NCI-H510A (cell line): ENCODE results near the gene GRIN3B.

Experiments
- DNase-seq: peaks from one replicate; lab custom pipeline; 2025; lab: John Stamatoyannopoulos, UW

GRIN3B gene

GRCh38 chr19:991174-991931, 8.9 kb upstream of the GRIN3B start:
- no peak for DNase-seq

GRCh38 chr19:991932-992669, 8.1 kb upstream of the GRIN3B start:
- no peak for DNase-seq

DNA sequence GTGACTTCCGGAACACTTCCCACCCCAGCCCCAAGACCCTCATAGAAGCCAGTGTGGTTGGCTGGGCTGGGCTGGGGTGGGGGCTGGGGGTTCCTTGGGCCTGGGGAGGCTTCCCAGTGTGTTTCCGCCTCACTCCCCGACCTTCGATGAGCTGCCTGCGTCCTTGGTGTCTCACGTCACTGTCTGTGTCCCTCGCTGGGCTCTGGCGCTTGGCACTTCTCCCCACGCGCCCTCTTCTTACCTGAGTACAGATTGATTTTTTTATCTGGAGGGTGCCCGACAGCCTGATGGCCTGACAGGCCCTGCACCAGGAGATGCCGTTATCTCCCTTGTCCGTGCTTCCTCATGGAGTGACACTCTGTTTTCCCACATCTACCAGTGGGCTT, 7.6 kb upstream of the GRIN3B start:
- no peak for DNase-seq

DNA sequence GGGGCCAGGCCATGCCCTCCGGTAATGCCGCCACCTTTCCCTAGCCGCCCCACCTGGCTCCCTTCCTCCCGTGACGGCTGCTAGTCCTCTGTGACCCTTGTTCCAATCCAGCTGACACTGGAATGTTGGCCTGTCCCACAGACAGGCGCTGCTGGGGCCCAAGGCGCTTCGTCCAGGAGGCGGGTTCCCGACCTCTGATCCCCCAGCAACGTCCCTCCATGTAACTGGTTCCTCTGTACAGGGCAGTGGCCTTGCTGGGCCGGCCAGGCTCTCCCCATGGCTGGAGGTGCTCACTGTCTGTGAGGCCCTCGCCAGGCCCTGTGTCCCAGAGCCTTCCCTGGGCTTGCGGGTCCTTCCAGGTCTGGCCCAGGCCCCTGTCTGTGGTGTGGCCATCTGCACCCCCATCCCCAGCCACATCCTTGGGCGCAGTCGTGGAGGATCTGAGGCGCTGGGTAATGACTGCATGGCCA, 6.8 kb upstream of the GRIN3B start:
- DNase-seq = no peak

DNA sequence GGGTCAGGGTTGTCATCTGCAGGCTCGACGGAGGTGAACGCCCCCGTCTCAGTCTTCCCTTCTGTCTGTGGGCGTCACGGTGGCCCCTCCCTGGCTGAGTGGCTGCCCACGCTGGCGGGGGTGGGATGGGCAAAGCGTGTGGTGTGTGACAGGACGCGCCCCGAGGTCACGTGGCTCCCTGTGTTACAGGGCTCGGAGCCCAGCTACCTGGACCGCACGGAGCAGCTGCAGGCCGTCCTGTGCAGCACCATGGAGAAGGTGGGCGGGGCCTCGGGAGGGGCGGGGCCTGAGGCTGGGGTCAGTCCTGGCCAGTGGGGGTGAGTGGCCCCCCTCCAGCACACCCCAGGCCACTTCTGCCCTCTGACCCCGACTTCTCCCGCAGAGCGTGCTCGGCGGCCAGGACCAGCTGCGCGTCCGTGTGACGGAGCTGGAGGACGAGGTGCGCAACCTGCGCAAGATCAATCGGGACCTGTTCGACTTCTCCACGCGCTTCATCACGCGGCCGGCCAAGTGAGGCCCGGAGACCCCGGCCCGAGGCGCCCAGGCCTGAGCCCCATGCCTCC, 6.3 kb upstream of the GRIN3B start:
- no peak for DNase-seq

- no peak for DNase-seq
Measured at GRCh38 chr19:994516-994915, 5.7 kb upstream of the GRIN3B start.

DNA sequence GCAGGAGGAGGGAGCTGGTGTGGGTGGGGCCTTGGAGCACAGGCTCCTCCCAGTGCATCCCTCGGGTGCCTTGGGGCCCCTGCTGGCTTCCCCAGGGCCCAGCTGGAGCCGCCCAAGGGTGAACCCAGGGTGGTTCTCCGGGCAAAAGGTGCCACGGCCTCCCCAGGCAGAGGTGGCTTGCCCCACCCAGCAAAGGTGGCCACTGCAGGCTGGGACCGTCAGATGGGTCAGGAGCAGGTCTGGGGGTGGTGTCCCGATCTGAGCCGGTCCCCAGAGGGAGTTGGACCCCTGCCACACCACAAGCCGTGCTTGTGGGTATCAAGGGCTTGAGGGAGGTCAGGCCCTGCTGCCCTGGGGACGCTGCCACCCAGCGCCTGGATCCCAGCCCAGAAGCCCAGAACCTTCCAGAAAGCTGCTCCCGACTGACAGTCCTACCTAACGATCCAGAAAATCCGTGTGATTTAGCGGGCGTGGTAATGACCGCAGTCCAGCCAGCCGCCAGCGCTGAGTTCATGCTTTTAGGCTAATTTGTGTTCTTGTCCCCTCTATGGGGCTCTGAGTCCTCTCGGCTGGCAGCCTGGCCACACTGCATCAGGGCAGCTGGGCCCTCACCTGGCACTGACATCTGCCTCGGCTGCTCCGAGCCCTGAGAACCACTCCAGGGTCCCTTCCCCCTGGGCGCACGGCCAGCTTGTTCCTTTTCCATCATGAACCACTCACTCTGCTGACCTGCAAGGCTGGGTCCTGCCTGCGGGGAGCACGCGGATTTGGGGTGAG, 5.0 kb upstream of the GRIN3B start:
- DNase-seq = no peak

DNA sequence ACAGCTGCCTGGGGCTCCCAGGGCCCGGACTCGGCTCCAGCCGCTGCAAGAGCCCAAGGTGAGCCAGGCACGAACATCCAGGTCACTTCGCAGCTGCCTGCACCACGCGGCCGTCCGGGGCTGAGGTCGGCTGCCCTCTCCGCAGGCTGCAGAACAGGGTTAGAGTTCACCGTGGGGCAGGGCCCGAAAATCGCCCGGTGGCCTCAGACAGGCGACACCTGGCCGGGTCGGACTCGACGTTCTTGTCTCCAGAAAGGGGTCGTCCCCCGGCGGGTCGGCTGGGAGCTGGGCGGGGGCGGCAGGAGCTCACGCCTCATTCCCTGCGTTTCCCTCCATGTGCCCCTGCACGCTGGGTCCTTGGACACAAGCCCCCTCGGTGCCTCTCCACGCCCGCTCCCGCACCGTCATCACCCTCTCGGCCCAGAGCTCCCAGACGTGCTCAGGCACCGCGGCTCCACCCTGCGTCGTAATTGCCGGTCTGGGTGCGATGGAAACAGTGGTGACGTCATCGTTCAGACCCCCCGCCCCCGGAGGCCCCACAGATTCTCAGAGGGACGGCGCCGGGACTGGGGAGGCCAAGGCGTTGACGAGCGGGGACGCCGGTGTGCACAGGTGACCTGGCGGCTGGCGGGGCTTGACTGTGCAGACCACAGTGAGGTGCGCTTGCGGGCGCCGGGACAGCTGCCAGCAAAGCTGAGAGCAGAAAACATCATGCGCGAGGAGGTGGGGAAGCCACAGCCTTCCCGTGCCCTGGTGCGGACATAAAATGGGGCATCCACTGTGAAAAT, 4.0 kb upstream of the GRIN3B start:
- DNase-seq = no peak

GRCh38 chr19:998064-998463, 2.2 kb upstream of the GRIN3B start:
- DNase-seq = no peak

GRCh38 chr19:999379-999719, 870 bp upstream of the GRIN3B start:
- DNase-seq = no peak

GRCh38 chr19:1000591-1001537, 645 bp downstream of the GRIN3B start:
- no peak for DNase-seq

DNA sequence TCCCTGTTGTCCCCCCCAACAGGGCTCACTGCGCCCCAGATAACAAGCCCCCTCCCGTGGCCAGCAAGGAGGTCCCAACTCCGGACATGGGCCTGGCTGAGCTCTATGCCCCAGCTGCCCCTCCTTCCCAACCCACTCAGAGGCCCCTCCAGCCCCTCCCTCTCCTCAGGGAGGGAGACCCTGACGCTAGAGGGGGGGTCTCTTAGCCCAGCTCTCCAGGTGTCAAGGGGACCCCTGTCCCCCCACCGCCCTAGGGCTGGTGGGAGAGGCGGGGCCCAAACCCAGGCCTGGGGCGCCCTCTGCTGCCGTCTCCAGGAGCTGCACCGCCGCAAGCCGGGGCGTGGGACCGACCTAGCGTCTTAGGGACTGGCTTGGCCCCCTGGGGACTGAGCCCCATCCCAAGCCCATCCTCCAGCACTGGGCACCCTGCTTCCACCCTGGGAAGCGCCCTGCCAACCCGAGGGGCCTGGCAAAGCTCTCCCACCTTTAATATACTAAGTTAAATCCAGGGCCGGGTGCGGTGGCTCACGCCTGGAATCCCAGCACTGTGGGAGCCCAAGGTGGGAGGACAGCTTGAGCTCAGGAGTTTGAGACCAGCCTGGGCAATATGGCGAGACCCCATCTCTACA, 1.4 kb downstream of the GRIN3B start:
- DNase-seq = no peak

- DNase-seq = no peak
Measured at GRCh38 chr19:1002600-1002999, 2.4 kb downstream of the GRIN3B start.

DNA sequence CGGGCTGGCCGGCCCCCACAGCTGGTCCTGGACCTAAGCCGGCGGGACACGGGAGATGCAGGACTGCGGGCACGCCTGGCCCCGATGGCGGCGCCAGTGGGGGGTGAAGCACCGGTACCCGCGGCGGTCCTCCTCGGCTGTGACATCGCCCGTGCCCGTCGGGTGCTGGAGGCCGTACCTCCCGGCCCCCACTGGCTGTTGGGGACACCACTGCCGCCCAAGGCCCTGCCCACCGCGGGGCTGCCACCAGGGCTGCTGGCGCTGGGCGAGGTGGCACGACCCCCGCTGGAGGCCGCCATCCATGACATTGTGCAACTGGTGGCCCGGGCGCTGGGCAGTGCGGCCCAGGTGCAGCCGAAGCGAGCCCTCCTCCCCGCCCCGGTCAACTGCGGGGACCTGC, 3.1 kb downstream of the GRIN3B start:
- DNase-seq = no peak

DNA sequence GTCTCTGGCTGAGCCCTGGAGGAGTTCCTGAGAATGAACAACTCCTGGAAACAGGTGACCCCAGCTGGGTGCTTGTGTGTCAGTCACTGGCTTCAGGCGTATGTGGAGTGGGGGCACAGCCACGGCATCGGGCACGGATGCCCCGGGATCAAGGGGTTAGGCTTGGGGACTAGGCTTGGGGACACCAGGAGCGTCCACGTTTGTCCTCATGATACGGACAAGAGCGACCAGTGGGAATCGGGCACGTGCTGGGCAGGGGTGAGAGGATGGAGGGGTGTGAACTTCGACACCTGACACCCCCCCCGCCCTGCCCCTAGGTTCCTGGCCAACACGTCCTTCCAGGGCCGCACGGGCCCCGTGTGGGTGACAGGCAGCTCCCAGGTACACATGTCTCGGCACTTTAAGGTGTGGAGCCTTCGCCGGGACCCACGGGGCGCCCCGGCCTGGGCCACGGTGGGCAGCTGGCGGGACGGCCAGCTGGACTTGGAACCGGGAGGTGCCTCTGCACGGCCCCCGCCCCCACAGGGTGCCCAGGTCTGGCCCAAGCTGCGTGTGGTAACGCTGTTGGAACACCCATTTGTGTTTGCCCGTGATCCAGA, 4.1 kb downstream of the GRIN3B start:
- DNase-seq = no peak

DNA sequence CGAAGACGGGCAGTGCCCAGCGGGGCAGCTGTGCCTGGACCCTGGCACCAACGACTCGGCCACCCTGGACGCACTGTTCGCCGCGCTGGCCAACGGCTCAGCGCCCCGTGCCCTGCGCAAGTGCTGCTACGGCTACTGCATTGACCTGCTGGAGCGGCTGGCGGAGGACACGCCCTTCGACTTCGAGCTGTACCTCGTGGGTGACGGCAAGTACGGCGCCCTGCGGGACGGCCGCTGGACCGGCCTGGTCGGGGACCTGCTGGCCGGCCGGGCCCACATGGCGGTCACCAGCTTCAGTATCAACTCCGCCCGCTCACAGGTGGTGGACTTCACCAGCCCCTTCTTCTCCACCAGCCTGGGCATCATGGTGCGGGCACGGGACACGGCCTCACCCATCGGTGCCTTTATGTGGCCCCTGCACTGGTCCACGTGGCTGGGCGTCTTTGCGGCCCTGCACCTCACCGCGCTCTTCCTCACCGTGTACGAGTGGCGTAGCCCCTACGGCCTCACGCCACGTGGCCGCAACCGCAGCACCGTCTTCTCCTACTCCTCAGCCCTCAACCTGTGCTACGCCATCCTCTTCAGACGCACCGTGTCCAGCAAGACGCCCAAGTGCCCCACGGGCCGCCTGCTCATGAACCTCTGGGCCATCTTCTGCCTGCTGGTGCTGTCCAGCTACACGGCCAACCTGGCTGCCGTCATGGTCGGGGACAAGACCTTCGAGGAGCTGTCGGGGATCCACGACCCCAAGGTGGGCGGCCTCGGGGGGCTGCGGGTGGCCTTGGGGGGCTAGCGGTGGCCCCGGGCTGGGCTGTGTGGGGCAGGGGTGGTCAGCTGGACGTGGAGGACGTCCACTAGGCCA, 4.8 kb downstream of the GRIN3B start:
- no peak for DNase-seq

DNA sequence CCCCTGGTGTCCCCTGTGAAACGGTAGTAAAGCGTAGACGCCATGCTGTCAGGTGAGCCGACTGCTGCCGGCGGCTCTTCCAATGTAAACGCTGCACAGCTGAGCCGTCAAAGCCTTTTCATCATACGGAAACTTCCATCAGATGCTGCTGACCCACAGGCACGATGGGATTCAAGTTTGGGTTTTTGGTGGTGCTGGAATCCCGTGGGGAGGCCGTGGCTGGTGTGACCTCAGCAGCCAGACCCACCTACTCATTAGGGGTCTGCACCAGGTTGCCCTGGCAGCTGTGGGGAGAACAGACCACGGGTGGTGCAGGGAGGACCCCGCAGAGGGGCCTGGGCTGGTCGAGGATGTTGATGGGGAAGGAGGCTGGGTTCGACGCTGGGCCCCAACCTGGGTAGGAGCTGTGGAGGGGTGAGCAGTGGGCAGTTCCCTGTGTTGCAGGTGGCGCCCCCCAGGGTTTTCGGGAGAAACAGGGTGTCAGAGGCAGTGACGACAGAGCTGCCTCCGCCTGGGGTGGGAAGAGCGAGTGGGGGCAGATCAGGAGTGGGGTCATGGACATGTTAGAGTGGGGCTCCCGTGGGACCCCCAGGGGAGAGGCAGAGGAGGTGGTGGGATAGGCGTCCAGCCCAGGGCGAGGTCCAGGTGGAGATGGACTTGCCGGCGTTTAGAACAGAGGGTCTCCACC, 6.6 kb downstream of the GRIN3B start:
- no peak for DNase-seq
